HEK293 (cell line): Measurements from ENCODE around the gene HLA-DMB.

Experiments
- CTCF ChIP-seq: fragments of 450-650 bp; formaldehyde crosslinking; IDR thresholded peaks from 2 replicates; pipeline ENCODE4 v1.5.1; 2016; ENCODE audit warnings: missing biosample characterization, missing genetic modification characterization
- PRDM2 ChIP-seq: fragments of 450-650 bp; formaldehyde crosslinking; IDR thresholded peaks from 2 replicates; pipeline ENCODE4 v1.5.1; 2016; ENCODE audit warnings: missing biosample characterization, missing genetic modification characterization, borderline replicate concordance
- REST ChIP-seq: fragments of 450-650 bp; formaldehyde crosslinking; IDR thresholded peaks from 2 replicates; pipeline ENCODE4 v1.5.1; 2016; ENCODE audit warnings: missing biosample characterization, missing genetic modification characterization
- YY1 ChIP-seq: fragments of 450-650 bp; formaldehyde crosslinking; IDR thresholded peaks from 2 replicates; pipeline ENCODE4 v1.5.1; 2018; ENCODE audit warnings: missing biosample characterization, missing genetic modification characterization
- ZNF146 ChIP-seq: fragments of 450-650 bp; formaldehyde crosslinking; IDR thresholded peaks from 2 replicates; pipeline ENCODE4 v1.5.1; 2016; ENCODE audit warnings: missing biosample characterization, missing genetic modification characterization
- ZNF280D ChIP-seq: fragments of 450-650 bp; formaldehyde crosslinking; IDR thresholded peaks from 2 replicates; pipeline ENCODE4 v1.5.1; 2016; ENCODE audit warnings: missing biosample characterization, missing genetic modification characterization
- ZNF423 ChIP-seq: fragments of 450-650 bp; formaldehyde crosslinking; IDR thresholded peaks from 2 replicates; pipeline ENCODE4 v1.5.1; 2016; ENCODE audit warnings: missing biosample characterization, missing genetic modification characterization
- ZNF549 ChIP-seq: fragments of 450-650 bp; IDR thresholded peaks from 2 replicates; pipeline ENCODE4 v1.5.1; 2018; ENCODE audit warnings: missing biosample characterization, missing genetic modification characterization, mild to moderate bottlenecking, inconsistent platforms, moderate library complexity

- TF ChIP-seq ZNF280D (tag by site-specific recombination) (no peak), CTCF (tag by site-specific recombination) (no peak), ZNF423 (tag by site-specific recombination) (no peak), YY1 (tag by site-specific recombination) (no peak), ZNF549 (tag by site-specific recombination) (no peak), ZNF146 (tag by site-specific recombination) (no peak), PRDM2 (no peak), REST (tag by site-specific recombination) (no peak)
Measured at GRCh38 chr6:32983964-32984621, 43.3 kb upstream of the HLA-DMB start.
